Muscle layer of colon (tissue), 2 donors: ENCODE results near the gene RPTOR.

ENCODE experiments used
- H3K27ac ChIP-seq: one replicate; pipeline ENCODE4 v1.7.0; 2013; ENCODE audit warnings: low read depth, mild to moderate bottlenecking, low read length, moderate library complexity
- H3K27me3 ChIP-seq, 2 donors: one replicate each; pipeline ENCODE4 v1.7.0; 2013; ENCODE audit warnings: low read length in 2 of 2, mild to moderate bottlenecking in 2 of 2; ENCODE audit not compliant: insufficient read depth in 2 of 2, control insufficient read depth in 1 of 2
- H3K36me3 ChIP-seq: one replicate; pipeline ENCODE4 v1.7.0; 2013; ENCODE audit warnings: mild to moderate bottlenecking, low read length; ENCODE audit not compliant: insufficient read depth
- H3K4me1 ChIP-seq: one replicate; pipeline ENCODE4 v1.7.0; 2013; ENCODE audit warnings: mild to moderate bottlenecking, low read length; ENCODE audit not compliant: insufficient read depth
- H3K4me3 ChIP-seq, 2 donors: one replicate each; pipeline ENCODE4 v1.7.0; 2013; ENCODE audit warnings: low read length in 2 of 2, low read depth in 1 of 2, mild to moderate bottlenecking in 1 of 2, moderate library complexity in 1 of 2
- H3K9ac ChIP-seq: one replicate; pipeline ENCODE4 v1.7.0; 2013; ENCODE audit warnings: low read length
- H3K9me3 ChIP-seq: one replicate; pipeline ENCODE4 v1.7.0; 2013; ENCODE audit warnings: mild to moderate bottlenecking, low read length
- donor health status: abdominal sarcoma.
- donor health status: Adenocarcinoma of cecum.

The RPTOR gene

GRCh38 chr17:80629298-80630028, 84.8 kb downstream of the RPTOR start:
- no peak overlapping the region for H3K4me3 ChIP-seq
- H3K36me3 ChIP-seq: no peaks in the 10 kb centered on the region
- no peaks in the 10 kb centered on the region for H3K4me1 ChIP-seq
- no peaks in the 10 kb centered on the region for H3K9me3 ChIP-seq
- H3K9ac ChIP-seq: no peak overlapping the region
- no peaks in the 10 kb centered on the region for H3K27me3 ChIP-seq
- no peak overlapping the region for H3K27ac ChIP-seq

GRCh38 chr17:80630560-80631120, 86.0 kb downstream of the RPTOR start:
- H3K4me3 ChIP-seq: no peak overlapping the region
- no peak overlapping the region for H3K27ac ChIP-seq
- H3K9ac ChIP-seq: no peak overlapping the region
- H3K9me3 ChIP-seq: no peaks in the 10 kb centered on the region
- no peaks in the 10 kb centered on the region for H3K36me3 ChIP-seq
- no peaks in the 10 kb centered on the region for H3K4me1 ChIP-seq
- no peaks in the 10 kb centered on the region for H3K27me3 ChIP-seq

GRCh38 chr17:80631142-80632045, 86.8 kb downstream of the RPTOR start:
- Histone ChIP-seq H3K4me3 (no peak overlapping the region), H3K9ac (no peak overlapping the region), H3K27me3 (no peaks in the 10 kb centered on the region), H3K4me1 (no peaks in the 10 kb centered on the region), H3K27ac (no peak overlapping the region), H3K9me3 (no peaks in the 10 kb centered on the region), H3K36me3 (no peaks in the 10 kb centered on the region)

- Histone ChIP-seq H3K27ac (no peak overlapping the region), H3K27me3 (no peaks in the 10 kb centered on the region), H3K4me1 (no peaks in the 10 kb centered on the region), H3K9me3 (no peaks in the 10 kb centered on the region), H3K4me3 (no peak overlapping the region), H3K36me3 (no peaks in the 10 kb centered on the region), H3K9ac (no peak overlapping the region)
Observed at GRCh38 chr17:80632046-80632581, 87.5 kb downstream of the RPTOR start.

GRCh38 chr17:80633207-80633606, 88.6 kb downstream of the RPTOR start:
- no peaks in the 10 kb centered on the region for H3K4me1 ChIP-seq
- no peak overlapping the region for H3K9ac ChIP-seq

GRCh38 chr17:80633994-80634566, 89.4 kb downstream of the RPTOR start:
- Histone ChIP-seq H3K4me1 (no peaks in the 10 kb centered on the region), H3K4me3 (no peak overlapping the region)

More at GRCh38 chr17:80633207-80633606, 88.6 kb downstream of the RPTOR start:
- no peaks in the 10 kb centered on the region for H3K36me3 ChIP-seq
- H3K27ac ChIP-seq: no peak overlapping the region
- H3K27me3 ChIP-seq: no peaks in the 10 kb centered on the region
- H3K9me3 ChIP-seq: no peaks in the 10 kb centered on the region
- H3K4me3 ChIP-seq: no peak overlapping the region

GRCh38 chr17:80636361-80637018, 91.9 kb downstream of the RPTOR start:
- Histone ChIP-seq H3K27ac (no peak overlapping the region), H3K4me1 (no peaks in the 10 kb centered on the region), H3K9me3 (no peaks in the 10 kb centered on the region), H3K9ac (no peak overlapping the region), H3K4me3 (no peak overlapping the region), H3K27me3 (no peaks in the 10 kb centered on the region), H3K36me3 (no peaks in the 10 kb centered on the region)

More at GRCh38 chr17:80633994-80634566, 89.4 kb downstream of the RPTOR start:
- Histone ChIP-seq H3K9me3 (no peaks in the 10 kb centered on the region), H3K27ac (no peak overlapping the region), H3K27me3 (no peaks in the 10 kb centered on the region), H3K9ac (no peak overlapping the region), H3K36me3 (no peaks in the 10 kb centered on the region)

GRCh38 chr17:80637048-80637781, 92.6 kb downstream of the RPTOR start:
- Histone ChIP-seq H3K9ac (no peak overlapping the region), H3K36me3 (no peaks in the 10 kb centered on the region), H3K27me3 (no peaks in the 10 kb centered on the region), H3K9me3 (no peaks in the 10 kb centered on the region), H3K27ac (no peak overlapping the region), H3K4me1 (no peaks in the 10 kb centered on the region), H3K4me3 (no peak overlapping the region)

- Histone ChIP-seq H3K4me1 (no peaks in the 10 kb centered on the region), H3K9ac (no peak overlapping the region), H3K27me3 (no peaks in the 10 kb centered on the region)
Observed at GRCh38 chr17:80639658-80640057, 95.0 kb downstream of the RPTOR start.

GRCh38 chr17:80640366-80641084, 95.9 kb downstream of the RPTOR start:
- Histone ChIP-seq H3K4me3 (no peak overlapping the region), H3K4me1 (no peaks in the 10 kb centered on the region), H3K27me3 (no peaks in the 10 kb centered on the region), H3K36me3 (no peaks in the 10 kb centered on the region), H3K9ac (no peak overlapping the region), H3K9me3 (no peaks in the 10 kb centered on the region), H3K27ac (no peak overlapping the region)

More at GRCh38 chr17:80639658-80640057, 95.0 kb downstream of the RPTOR start:
- no peaks in the 10 kb centered on the region for H3K36me3 ChIP-seq
- no peaks in the 10 kb centered on the region for H3K9me3 ChIP-seq
- H3K4me3 ChIP-seq: no peak overlapping the region
- no peak overlapping the region for H3K27ac ChIP-seq
